IPS DF 6.9 (cell line): ENCODE results near the gene NBAS.

Source experiments
- DNase-seq: peaks from one replicate; pipeline ENCODE4 v3.0.0-alpha.2; 2013; ENCODE audit warnings: low read depth, low spot score
- H3K27ac ChIP-seq: one replicate; pipeline ENCODE4 v1.5.1; 2013; ENCODE audit warnings: low read length, control low read depth
- H3K27me3 ChIP-seq: 2 replicates; pipeline ENCODE4 v1.6.1; 2013; ENCODE audit warnings: mild to moderate bottlenecking, low read length; ENCODE audit not compliant: control insufficient read depth, insufficient read depth
- H3K36me3 ChIP-seq: 2 replicates; pipeline ENCODE4 v1.6.1; 2013; ENCODE audit warnings: low read length; ENCODE audit not compliant: control insufficient read depth, insufficient read depth
- H3K4me1 ChIP-seq: 2 replicates; pipeline ENCODE4 v1.6.1; 2013; ENCODE audit warnings: low read length; ENCODE audit not compliant: control insufficient read depth, insufficient read depth
- H3K4me3 ChIP-seq: 2 replicates; pipeline ENCODE4 v1.5.1; 2013; ENCODE audit warnings: mild to moderate bottlenecking, low read length
- H3K9me3 ChIP-seq: 2 replicates; pipeline ENCODE4 v1.6.1; 2013; ENCODE audit warnings: low read length, inconsistent platforms; ENCODE audit not compliant: control insufficient read depth, insufficient read depth
- WGBS: extraction: QIAGEN DNeasy Blood & Tissue Kit; methylation state at CpG from one replicate; pipeline ENCODE4 v1.1.7; 2013; ENCODE audit warnings: mixed read lengths, missing lambda C conversion rate; ENCODE audit not compliant: insufficient read length, insufficient coverage; 5-methylcytosine and 5-hydroxymethylcytosine counted together

The NBAS gene

DNA sequence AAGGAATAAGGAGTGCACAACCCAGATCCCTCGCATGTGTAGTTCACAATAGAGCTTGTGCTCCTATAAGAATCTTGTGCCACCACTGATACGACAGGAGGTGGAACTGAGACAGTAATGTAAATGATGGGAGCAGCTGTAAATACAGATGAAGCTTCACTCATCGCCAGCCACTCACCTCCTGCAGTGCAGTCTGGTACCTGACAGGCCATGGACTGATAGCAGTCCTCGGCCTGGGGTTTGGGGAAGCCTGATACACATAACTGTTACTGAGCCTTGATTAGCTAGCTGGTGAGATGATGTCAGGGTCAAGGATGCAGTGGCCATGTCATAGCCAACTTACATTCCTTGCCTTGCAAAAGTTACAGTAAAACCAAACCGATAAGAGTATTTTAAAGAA lies 376.6 kb downstream of the NBAS start:
- DNase-seq = no peak
- Histone ChIP-seq H3K27me3 (no peaks in the 10 kb centered on the region), H3K9me3 (no peaks in the 10 kb centered on the region), H3K36me3 (no peaks in the 10 kb centered on the region), H3K27ac (no peak overlapping the region), H3K4me3 (no peak overlapping the region; the same call in 1 of the 2 replicates), H3K4me1 (0 out of 2 replicates have a peak, but pooled peaks cover 1% of the 10 kb centered on the region)
- WGBS = no CpG with 5 or more reads among the region's 5 CpGs

DNA sequence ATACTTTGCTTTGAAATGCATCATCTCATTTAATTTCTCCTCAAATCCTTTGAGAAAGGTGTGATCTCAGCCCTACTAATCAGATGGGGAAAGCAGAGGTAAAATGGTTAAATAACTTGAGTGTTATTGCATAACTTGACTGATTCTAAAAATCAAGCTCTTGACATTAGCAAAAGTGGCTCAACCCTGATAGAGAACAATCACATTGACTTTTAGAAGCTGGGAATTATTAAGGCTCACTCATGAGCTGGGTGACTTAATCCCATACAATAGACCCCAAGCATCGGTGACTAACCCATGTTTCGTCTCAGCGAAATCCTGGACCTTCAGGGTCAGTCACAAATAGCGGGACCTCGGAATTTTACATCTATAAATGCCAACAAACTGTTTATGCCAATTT lies 378.9 kb downstream of the NBAS start:
- Histone ChIP-seq H3K4me1 (no peaks in the 10 kb centered on the region; the same call in 1 of the 2 replicates), H3K27me3 (no peaks in the 10 kb centered on the region), H3K36me3 (no peaks in the 10 kb centered on the region), H3K27ac (no peak overlapping the region), H3K4me3 (no peak overlapping the region), H3K9me3 (no peaks in the 10 kb centered on the region)
- no CpG with 5 or more reads among the region's 5 CpGs for WGBS
- DNase-seq = no peak

GRCh38 chr2:15181092-15181745 lies 379.9 kb downstream of the NBAS start:
- Histone ChIP-seq H3K4me1 (no peaks in the 10 kb centered on the region; the same call in 1 of the 2 replicates), H3K9me3 (no peaks in the 10 kb centered on the region), H3K27me3 (no peaks in the 10 kb centered on the region), H3K36me3 (no peaks in the 10 kb centered on the region), H3K27ac (no peak overlapping the region), H3K4me3 (no peak overlapping the region)
- WGBS = no CpG with 5 or more reads among the region's 5 CpGs
- no peak for DNase-seq

- Histone ChIP-seq H3K36me3 (no peaks in the 10 kb centered on the region), H3K27me3 (no peaks in the 10 kb centered on the region), H3K4me1 (no peaks in the 10 kb centered on the region; the same call in 1 of the 2 replicates), H3K27ac (no peak overlapping the region), H3K9me3 (no peaks in the 10 kb centered on the region), H3K4me3 (no peak overlapping the region)
- DNase-seq = no peak
- WGBS = no CpG with 5 or more reads among the region's 9 CpGs
These were observed 380.8 kb downstream of the NBAS start for GRCh38 chr2:15180379-15180778.

- no CpG with 5 or more reads among the region's 14 CpGs for WGBS
These were observed 382.2 kb downstream of the NBAS start for GRCh38 chr2:15178946-15179345.

DNA sequence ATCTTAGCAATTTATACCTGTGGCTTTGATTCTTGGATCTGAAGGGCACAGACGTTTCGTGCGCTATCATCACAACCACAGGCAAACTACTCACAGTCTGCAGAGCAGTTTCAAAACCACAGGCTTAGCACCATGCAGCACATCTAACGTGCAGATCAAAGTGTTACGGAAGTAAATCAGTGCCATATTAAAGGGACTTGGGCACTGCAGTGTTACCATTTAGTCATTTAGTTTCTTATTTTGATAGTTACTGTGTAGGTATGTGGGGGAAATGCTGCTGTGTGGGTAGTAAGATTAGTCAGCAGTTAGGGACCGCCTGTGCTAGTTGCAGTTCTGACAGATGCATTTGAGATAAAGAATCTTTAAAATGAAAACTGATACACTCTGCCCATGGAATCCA lies 384.0 kb downstream of the NBAS start:
- no CpG with 5 or more reads among the region's 6 CpGs for WGBS
- Histone ChIP-seq H3K27ac (no peak overlapping the region), H3K4me3 (no peak overlapping the region), H3K9me3 (no peaks in the 10 kb centered on the region), H3K36me3 (no peaks in the 10 kb centered on the region), H3K27me3 (no peaks in the 10 kb centered on the region), H3K4me1 (no peaks in the 10 kb centered on the region; the same call in 1 of the 2 replicates)
- DNase-seq = no peak

More at GRCh38 chr2:15178946-15179345, 382.2 kb downstream of the NBAS start:
- H3K9me3 ChIP-seq = no peaks in the 10 kb centered on the region
- H3K36me3 ChIP-seq = no peaks in the 10 kb centered on the region
- no peak for DNase-seq
- H3K27ac ChIP-seq = no peak overlapping the region
- H3K4me1 ChIP-seq = no peaks in the 10 kb centered on the region; the same call in 1 of the 2 replicates
- H3K4me3 ChIP-seq = no peak overlapping the region
- no peaks in the 10 kb centered on the region for H3K27me3 ChIP-seq

DNA sequence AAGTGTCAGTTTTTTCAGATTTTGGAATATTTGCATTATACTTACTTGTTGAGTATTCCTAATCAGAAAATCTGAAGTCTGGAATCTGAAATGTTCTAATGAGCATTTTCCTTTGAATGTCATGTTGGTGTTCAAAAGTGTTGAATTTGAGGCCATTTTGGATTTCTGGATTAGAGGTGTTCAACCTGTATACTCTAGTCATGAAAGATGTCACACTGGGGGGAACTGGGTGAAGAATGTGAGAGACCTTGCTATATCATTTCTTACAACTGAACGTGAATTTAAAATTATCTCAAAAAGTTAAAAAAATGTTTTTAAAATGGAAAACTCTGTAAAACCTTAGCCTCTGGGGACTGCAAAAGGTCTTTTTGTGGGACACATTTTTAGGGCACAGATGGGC lies 384.5 kb downstream of the NBAS start:
- WGBS = no CpG with 5 or more reads among the region's 1 CpG

DNA sequence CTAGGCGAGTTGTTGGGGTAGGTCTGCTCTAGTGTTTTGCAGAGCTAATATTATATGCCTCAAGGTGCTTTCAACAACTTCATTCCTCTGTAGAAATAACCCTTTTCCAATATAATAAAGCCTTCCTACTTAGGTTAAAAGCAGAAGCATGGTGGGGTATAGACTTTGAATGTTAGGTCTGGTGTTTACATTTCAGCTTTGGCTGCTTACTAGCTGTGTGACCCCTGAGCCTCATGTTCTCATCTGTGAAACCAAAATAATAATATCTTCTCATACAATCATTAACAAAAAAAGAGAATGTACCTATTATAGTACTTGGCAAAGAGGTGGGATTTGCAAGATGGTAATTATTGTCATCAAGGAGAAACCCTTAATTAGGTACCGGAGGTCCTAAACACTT lies 386.6 kb downstream of the NBAS start:
- no peaks in the 10 kb centered on the region for H3K27me3 ChIP-seq
- H3K4me1 ChIP-seq = no peaks in the 10 kb centered on the region; the same call in none of the 2 replicates
- no peaks in the 10 kb centered on the region for H3K36me3 ChIP-seq
- no peaks in the 10 kb centered on the region for H3K9me3 ChIP-seq
- H3K4me3 ChIP-seq = no peak overlapping the region
- no CpG with 5 or more reads among the region's 2 CpGs for WGBS
- no peak for DNase-seq
- H3K27ac ChIP-seq = no peak overlapping the region

More for the DNA sequence above, 384.5 kb downstream of the NBAS start:
- Histone ChIP-seq H3K27ac (no peak overlapping the region), H3K36me3 (no peaks in the 10 kb centered on the region), H3K4me3 (no peak overlapping the region), H3K4me1 (no peaks in the 10 kb centered on the region; the same call in 1 of the 2 replicates), H3K27me3 (no peaks in the 10 kb centered on the region), H3K9me3 (no peaks in the 10 kb centered on the region)
- DNase-seq = no peak

DNA sequence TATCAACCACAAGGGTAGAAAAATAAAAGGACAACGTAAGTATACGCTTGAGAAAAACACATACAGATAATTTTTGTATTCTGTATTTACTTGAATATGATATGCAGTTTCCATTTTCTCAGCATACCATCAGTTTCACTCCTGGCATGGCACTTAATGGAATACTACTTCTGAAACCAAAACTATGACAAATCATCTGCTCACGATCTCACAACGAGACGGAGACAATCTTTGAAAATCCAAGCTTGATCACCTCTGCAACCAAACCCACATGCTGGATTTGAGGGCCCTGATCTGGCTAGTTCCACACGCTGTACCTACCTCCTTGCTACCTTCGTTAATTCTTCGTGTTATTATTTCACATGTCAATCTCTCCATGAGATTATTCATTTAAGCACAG lies 387.6 kb downstream of the NBAS start:
- Histone ChIP-seq H3K9me3 (no peaks in the 10 kb centered on the region), H3K27ac (no peak overlapping the region), H3K4me1 (no peaks in the 10 kb centered on the region; the same call in 1 of the 2 replicates), H3K4me3 (no peak overlapping the region), H3K27me3 (no peaks in the 10 kb centered on the region), H3K36me3 (no peaks in the 10 kb centered on the region)
- DNase-seq = no peak
- no CpG with 5 or more reads among the region's 8 CpGs for WGBS

DNA sequence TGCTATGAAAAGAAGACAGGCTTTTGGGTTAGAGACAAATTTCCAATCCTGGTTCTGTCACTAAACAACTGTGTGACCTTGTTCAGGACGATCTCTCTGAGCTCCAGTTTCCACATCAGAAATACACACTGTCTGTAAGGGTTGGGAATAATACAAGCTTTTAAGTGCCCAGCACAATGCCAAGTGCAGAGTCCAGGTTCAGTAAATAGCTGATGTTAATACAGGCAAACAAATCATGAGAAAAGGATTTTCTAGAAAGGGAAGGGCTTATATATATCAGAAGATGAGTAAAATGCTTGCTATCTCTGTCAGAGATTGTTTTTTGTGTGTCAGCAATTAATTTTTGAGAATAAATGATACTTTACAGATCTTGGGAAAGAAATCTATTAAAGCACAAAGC lies 388.3 kb downstream of the NBAS start:
- no CpG with 5 or more reads among the region's 1 CpG for WGBS
- Histone ChIP-seq H3K27me3 (no peaks in the 10 kb centered on the region), H3K4me1 (no peaks in the 10 kb centered on the region; the same call in 1 of the 2 replicates), H3K9me3 (no peaks in the 10 kb centered on the region), H3K36me3 (no peaks in the 10 kb centered on the region), H3K27ac (no peak overlapping the region), H3K4me3 (no peak overlapping the region)
- no peak for DNase-seq
